Skeletal muscle cell (primary cell): ENCODE data around the gene TAF8.

ENCODE experiments used
- DNase-seq: peaks from one replicate; pipeline ENCODE4 v3.0.0-alpha.2; 2010; ENCODE audit warnings: low read depth
- H3K4me3 ChIP-seq: 2 replicates; pipeline ENCODE4 v1.5.1; 2011; ENCODE audit warnings: low read depth, mild to moderate bottlenecking, control low read depth, low read length, moderate library complexity

TAF8 gene

GRCh38 chr6:42090819-42091717 lies 40.7 kb downstream of the TAF8 start:
- DNase-seq = no peak
- H3K4me3 ChIP-seq = no peak overlapping the region

DNA sequence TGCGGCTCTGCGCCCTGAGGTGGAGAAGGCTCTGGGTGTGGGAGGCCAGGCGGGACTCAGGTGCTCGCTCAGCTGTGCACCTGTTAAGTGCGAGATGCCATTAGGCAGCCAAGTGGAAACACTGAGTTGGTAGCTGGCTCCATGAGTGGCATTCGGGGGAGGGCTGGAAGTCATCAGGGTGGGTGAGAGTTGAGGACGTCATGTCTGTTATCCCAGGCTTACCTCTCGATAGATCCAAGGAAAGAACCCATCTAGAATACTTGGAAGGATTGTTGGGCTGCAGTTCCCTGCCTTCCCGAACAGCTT lies 41.3 kb downstream of the TAF8 start:
- DNase-seq = no peak
- no peak overlapping the region for H3K4me3 ChIP-seq

- DNase-seq = no peak
- no peak overlapping the region for H3K4me3 ChIP-seq
These were observed 43.4 kb downstream of the TAF8 start for GRCh38 chr6:42093582-42094329.

DNA sequence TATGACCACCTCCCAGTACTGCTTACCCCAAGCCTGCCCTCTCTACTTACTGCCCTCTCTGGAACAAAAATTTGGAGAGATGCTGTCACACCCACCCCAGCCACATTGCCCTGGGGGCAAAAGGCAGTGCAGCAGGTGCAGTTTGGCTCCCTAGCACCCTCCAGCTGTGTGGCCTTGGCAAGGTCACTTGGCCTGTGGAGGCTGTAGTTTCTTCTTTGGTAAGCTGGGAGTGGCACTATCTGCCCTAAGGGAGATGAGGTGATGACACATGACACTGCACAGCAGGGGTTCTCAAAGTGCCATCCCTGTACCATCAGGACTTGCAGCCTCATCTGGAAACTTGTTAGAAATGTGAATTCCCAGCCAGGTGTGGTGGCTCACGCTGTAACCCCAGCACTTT lies 44.8 kb downstream of the TAF8 start:
- DNase-seq = no peak
- H3K4me3 ChIP-seq = no peak overlapping the region

DNA sequence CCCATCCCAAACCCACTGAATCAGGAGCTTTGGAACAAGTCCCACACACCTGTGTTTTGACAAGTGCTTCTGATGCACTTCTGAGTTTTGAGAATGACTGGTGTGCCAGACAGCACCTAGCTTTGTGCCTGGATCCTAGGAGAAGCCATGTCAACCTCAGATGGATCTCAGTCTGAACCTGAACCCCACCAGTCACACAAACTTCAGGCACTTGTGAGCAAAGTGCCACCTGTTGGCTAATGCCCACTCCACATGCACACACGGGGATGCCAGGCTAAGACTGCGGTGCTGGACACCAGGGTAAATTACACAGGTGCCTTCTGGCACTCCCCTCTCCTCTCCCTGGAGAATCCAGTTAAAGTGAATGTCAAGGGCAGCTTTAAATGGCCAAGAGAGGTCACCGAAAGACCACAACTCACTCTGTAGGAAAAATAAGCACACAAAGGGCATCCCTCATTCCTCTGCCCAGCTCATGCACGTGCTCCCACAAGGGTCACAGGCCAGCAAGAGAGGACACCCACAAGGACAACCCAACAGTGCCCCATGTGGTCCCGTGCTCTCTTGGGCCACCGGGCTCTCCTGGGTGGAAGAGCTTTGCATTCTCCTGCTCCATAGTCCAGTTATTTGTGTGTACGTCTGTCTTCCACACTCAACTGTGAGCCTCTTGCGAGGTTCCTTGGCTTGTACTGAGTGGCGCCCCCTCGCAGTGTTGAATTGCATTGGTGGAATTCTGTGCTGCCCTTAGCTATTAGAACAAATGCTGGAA lies 45.6 kb downstream of the TAF8 start:
- no peak overlapping the region for H3K4me3 ChIP-seq
- no peak for DNase-seq

DNA sequence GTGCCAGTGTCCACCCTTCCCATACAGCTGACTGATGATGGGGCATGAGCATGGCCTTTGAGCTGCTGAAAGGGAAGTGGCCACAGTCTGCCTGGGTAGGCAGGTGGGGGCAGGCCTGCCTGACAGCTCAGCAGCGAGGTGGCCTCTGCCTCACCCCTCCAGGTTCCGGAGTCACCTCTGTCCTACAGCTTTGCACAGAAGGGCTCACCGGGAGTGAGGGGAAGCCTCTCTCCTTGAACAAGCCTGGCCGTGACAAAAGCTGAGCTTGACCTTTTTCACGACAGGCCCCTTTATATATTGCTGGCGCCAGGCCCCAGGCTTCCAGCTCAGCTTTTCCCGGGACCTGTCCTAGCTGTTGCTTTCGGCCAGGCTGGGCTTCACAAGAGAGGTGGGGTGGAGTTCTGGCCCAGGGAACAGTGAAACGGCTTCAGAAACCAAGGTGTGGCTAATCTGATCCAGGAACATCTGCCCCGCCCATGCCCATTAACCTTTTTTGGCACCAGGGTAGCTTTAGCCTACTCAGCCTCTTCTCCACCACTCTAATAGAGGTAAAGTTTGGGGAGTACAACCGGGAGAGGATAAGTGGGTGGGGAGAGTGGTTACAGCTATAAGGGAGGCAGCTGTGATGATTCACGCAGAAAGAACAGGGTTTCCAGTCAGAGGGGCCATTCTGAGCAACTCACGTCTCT lies 49.2 kb downstream of the TAF8 start:
- no peak overlapping the region for H3K4me3 ChIP-seq
- peak; percentile 49 for DNase-seq

GRCh38 chr6:42100029-42100901 lies 49.9 kb downstream of the TAF8 start:
- DNase-seq = peak; percentile 58
- H3K4me3 ChIP-seq = no peak overlapping the region

GRCh38 chr6:42101186-42101657 lies 50.9 kb downstream of the TAF8 start:
- DNase-seq = no peak
- no peak overlapping the region for H3K4me3 ChIP-seq

- no peak for DNase-seq
- H3K4me3 ChIP-seq = no peak overlapping the region
These were observed 52.9 kb downstream of the TAF8 start for GRCh38 chr6:42103216-42103615.

- no peak for DNase-seq
- no peak overlapping the region for H3K4me3 ChIP-seq
These were observed 53.4 kb downstream of the TAF8 start for GRCh38 chr6:42103753-42104094.

- peak overlapping the region; percentile 25 for H3K4me3 ChIP-seq
- no peak for DNase-seq
These were observed 53.9 kb downstream of the TAF8 start for GRCh38 chr6:42104095-42104803.

DNA sequence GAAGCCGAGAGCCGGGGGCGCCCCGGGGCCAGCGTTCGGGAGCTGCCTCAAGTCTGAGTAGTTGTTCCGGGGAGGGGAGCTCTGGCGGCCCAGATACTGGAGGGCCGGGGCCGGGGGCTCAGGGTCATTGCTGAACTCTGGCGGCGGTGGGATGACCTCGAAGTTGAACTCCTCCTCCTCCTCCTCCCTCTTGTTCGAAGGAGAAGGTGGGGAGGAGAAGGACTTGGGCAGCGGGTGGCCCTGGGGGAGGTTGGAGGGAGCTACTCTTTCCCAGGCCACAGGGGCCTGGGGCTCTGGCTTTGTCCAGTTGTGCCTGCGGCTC lies 54.4 kb downstream of the TAF8 start:
- no peak for DNase-seq
- no peak overlapping the region for H3K4me3 ChIP-seq

GRCh38 chr6:42105156-42105648 lies 54.9 kb downstream of the TAF8 start:
- no peak overlapping the region for H3K4me3 ChIP-seq
- no peak for DNase-seq

GRCh38 chr6:42105709-42106108 lies 55.4 kb downstream of the TAF8 start:
- no peak overlapping the region for H3K4me3 ChIP-seq
- DNase-seq = no peak

DNA sequence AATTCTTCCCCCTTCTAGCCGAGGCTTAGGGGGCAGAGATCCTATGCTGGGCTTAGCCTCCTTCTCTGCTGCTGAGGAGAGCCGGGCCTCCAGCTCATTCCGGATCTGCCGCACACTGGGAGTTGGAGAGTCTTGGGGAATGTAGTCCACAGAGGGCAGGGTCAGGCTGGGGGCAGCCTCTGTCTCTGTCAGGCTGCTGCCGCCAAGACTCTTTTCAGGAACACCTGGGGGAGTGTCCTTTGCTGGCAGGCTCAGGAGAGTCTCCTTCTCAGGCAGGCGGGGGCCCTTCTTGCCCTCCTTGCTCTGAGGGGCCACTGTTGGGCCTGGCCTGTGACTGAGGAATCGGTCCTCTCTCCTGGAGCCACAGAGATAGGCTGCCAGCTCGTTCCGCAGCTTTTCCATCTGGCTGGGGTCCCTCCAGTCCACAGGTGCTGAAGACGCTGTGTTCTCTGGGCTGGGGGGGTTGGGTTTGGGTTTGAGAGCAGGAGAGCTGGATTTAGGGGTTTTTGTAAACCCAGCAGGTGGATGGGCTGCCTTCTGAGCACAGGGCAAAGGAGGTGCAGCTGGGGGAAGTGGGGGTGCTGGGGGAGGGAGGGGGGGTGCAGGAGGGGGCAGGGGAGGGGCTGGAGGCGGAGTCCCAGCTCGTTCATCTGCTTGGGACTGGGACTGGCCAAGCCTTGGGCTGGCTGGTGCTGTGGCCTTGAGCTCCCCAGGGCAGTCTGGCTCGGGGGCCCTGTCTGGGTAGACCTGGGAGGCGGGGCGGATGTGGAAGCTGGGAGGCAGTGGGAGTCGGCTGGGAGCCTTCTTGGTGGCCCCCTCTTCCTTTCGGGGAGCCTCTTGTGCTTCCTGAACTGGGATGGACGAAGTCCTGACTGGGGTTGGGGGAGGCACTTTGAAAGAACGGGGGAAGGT lies 56.0 kb downstream of the TAF8 start:
- DNase-seq = no peak

DNA sequence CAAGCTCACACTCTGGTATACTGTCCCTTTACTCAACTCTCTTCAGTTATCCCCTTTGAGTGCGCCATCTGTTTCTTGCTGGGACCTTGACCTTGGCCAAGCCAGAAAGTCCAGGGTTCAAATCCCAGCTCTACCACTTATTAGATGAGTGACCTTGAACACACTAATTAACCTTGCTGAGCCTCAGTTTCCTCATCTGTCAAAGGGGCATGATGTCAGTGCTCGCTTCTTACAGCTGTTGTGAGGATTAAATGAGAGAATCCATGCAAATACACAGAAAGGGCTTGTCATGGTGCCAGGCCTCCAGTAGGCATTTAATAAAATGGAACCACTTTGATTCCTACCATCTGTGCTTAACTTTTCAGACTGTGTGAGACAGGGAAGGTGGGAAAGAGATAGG lies 57.7 kb downstream of the TAF8 start:
- no peak for DNase-seq
- no peak overlapping the region for H3K4me3 ChIP-seq

More for the DNA sequence above, 56.0 kb downstream of the TAF8 start:
- H3K4me3 ChIP-seq = no peak overlapping the region

- no peak for DNase-seq
- H3K4me3 ChIP-seq = no peak overlapping the region
These were observed 60.4 kb downstream of the TAF8 start for GRCh38 chr6:42110683-42111082.
